ENCODE results near the gene LRRC59. TPM values are rescaled to one million over a fixed set of nuclear protein-coding genes. Genes with fewer than 3 reads are reported as not detected.

Gene LRRC59
- total and polyA plus RNA-seq, 8 donors, result 29.3 to 114 (median 72.4) TPM

DNA sequence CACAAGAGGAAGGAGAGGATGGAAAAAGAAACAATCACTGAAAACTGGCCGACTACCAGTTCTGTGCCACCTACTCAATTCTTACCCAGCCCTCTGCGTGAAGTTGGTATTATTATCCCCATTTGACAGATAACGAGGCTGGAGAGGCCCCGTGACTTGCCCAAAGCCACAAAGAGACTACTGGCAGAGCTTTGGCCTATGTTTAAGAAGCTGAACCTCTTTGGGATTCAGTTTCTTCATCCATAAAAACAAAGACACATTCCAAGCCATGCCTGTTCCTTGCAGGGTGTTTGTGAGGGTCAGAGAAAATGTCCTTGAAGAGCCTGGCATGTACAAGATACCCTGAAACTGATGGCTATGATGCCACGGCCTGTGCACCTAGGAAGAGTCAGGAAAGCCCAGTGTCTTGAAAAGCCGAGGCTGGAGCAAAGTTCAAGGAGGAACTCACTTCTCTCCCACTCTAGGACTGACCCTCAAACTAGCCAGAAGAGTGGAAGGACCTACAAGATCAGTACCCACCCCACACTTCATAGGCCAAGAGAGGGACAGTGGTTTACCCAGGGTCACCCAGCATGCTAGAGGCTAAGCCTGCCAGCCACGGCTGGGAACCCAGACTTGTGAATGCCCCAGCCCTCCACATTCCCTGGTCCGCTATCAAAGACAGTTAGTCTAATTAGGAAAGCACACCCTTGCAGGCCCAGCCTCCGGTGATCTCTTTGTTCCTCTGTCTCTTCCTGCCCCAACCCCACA lies 27.1 kb upstream of the LRRC59 start:
- peak overlapping the region in 3 of 4 donors; percentile 5 to 75 (median 37) for H3K27ac ChIP-seq
- ATAC-seq (no peak), DNase-seq (no peak), FAIRE-seq (no peak)
- H3K4me1 ChIP-seq, result peaks cover 12 to 43% (median 36%) of the 10 kb centered on the region in 3 donors
- no peaks in the 10 kb centered on the region for H3K36me3 ChIP-seq
- no peak overlapping the region for H3K4me3 ChIP-seq
- WGBS, 2 donors, result 78 to 83% methylated on average over 9 of the region's 9 CpGs
- no peaks in the 10 kb centered on the region for H3K9me3 ChIP-seq
- H3K27me3 ChIP-seq, result no peaks in the 10 kb centered on the region
- intact Hi-C loops (cut with DNase I), result no loop called here
- no peak for TF ChIP-seq CTCF (IDR thresholded peaks at IDR 0.05)

- DNase-seq, result peak in 2 of 6 donors; percentile 36 to 45
- Histone ChIP-seq H3K9me3 (no peaks in the 10 kb centered on the region), H3K27me3 (no peaks in the 10 kb centered on the region), H3K27ac (peak overlapping the region in 3 of 4 donors; percentile 5 to 75 (median 37)), H3K4me1 (peaks cover 12 to 43% (median 36%) of the 10 kb centered on the region in 3 donors), H3K4me3 (no peak overlapping the region), H3K36me3 (no peaks in the 10 kb centered on the region)
- intact Hi-C loops (cut with DNase I), result no loop called here
- FAIRE-seq, result no peak
- no peak for TF ChIP-seq CTCF (IDR thresholded peaks at IDR 0.05)
- ATAC-seq, result peak in 3 of 4 donors; percentile 8 to 35 (median 25)
- WGBS, 2 donors, result 51 to 52% methylated on average over 6 of the region's 6 CpGs
Measured at GRCh38 chr17:50423553-50424159, 26.3 kb upstream of the LRRC59 start.

GRCh38 chr17:50422738-50423137 lies 25.4 kb upstream of the LRRC59 start:
- no peak overlapping the region for H3K27ac ChIP-seq
- no peak for TF ChIP-seq CTCF (IDR thresholded peaks at IDR 0.05)
- H3K27me3 ChIP-seq, result no peaks in the 10 kb centered on the region
- ATAC-seq (no peak), DNase-seq (no peak), FAIRE-seq (no peak)
- intact Hi-C loops (cut with DNase I), result no loop called here
- no peak overlapping the region for H3K4me3 ChIP-seq
- H3K4me1 ChIP-seq, result peaks cover 12 to 43% (median 35%) of the 10 kb centered on the region in 3 donors
- no peaks in the 10 kb centered on the region for H3K36me3 ChIP-seq
- WGBS, 2 donors, result 76 to 80% methylated on average over 2 of the region's 2 CpGs
- no peaks in the 10 kb centered on the region for H3K9me3 ChIP-seq

- no peak for FAIRE-seq
- no peak for TF ChIP-seq CTCF (IDR thresholded peaks at IDR 0.05)
- intact Hi-C loops (cut with DNase I), result no loop called here
- WGBS, 2 donors, result 34 to 45% methylated on average over 3 of the region's 3 CpGs
- H3K27me3 ChIP-seq, result no peaks in the 10 kb centered on the region
- peak overlapping the region in 1 of 4 donors; percentile 19 for H3K4me3 ChIP-seq
- H3K4me1 ChIP-seq, result peaks cover 7 to 35% (median 31%) of the 10 kb centered on the region in 3 donors
- no peak for DNase-seq
- no peaks in the 10 kb centered on the region for H3K9me3 ChIP-seq
- ATAC-seq, result peak in 3 of 4 donors; percentile 3 to 32 (median 19)
- no peaks in the 10 kb centered on the region for H3K36me3 ChIP-seq
- H3K27ac ChIP-seq, result peak overlapping the region in 3 of 4 donors; percentile 42 to 77 (median 76)
Measured at GRCh38 chr17:50421308-50422051, 24.2 kb upstream of the LRRC59 start.
